ENCODE measurements around the gene SMDT1.
"Not testable (repeated sequence)": the region's sequence is repeated elsewhere in the genome, so short reads cannot be mapped to it uniquely, and the experiment has no call there.

Gene SMDT1

GRCh38 chr22:42108848-42109247 is 29.3 kb downstream of the SMDT1 start:
- no peaks in the 10 kb centered on the region for H3K27me3 ChIP-seq (ENCODE audit: control insufficient read depth in 5 of 5, insufficient read depth in 4 of 5, low read length in 5 of 5)
- H3K27ac ChIP-seq (ENCODE audit: low read depth, low read length): no peak overlapping the region
- H3K4me1 ChIP-seq (ENCODE audit: control insufficient read depth in 5 of 5, insufficient read depth in 5 of 5, low read length in 5 of 5): no peaks in the 10 kb centered on the region
- H3K4me3 ChIP-seq (ENCODE audit: low read depth in 1 of 5, low read length in 5 of 5): no peak overlapping the region
- no peaks in the 10 kb centered on the region for H3K36me3 ChIP-seq (ENCODE audit: control insufficient read depth in 5 of 5, insufficient read depth in 5 of 5, low read length in 5 of 5)
- H3K9me3 ChIP-seq (ENCODE audit: control insufficient read depth in 5 of 5, low read length in 5 of 5): peaks cover 0 to 11% (median 9%) of the 10 kb centered on the region in 5 donors
- H3K9ac ChIP-seq (ENCODE audit: low read length in 5 of 5): no peak overlapping the region

- Histone ChIP-seq H3K4me1 (ENCODE audit: control insufficient read depth in 5 of 5, insufficient read depth in 5 of 5, low read length in 5 of 5) (peaks cover 1 to 5% (median 3%) of the 10 kb centered on the region in 5 donors), H3K9ac (ENCODE audit: low read length in 5 of 5) (no peak overlapping the region), H3K36me3 (ENCODE audit: control insufficient read depth in 5 of 5, insufficient read depth in 5 of 5, low read length in 5 of 5) (no peaks in the 10 kb centered on the region), H3K27ac (ENCODE audit: low read depth, low read length) (no peak overlapping the region), H3K4me3 (ENCODE audit: low read depth in 1 of 5, low read length in 5 of 5) (no peak overlapping the region), H3K9me3 (ENCODE audit: control insufficient read depth in 5 of 5, low read length in 5 of 5) (peaks cover 0 to 10% (median 9%) of the 10 kb centered on the region in 5 donors), H3K27me3 (ENCODE audit: control insufficient read depth in 5 of 5, insufficient read depth in 4 of 5, low read length in 5 of 5) (no peaks in the 10 kb centered on the region)
Observed at GRCh38 chr22:42111798-42112197, 32.3 kb downstream of the SMDT1 start.

GRCh38 chr22:42112793-42113192 is 33.3 kb downstream of the SMDT1 start:
- H3K9ac ChIP-seq (ENCODE audit: low read length in 5 of 5); H3K36me3 ChIP-seq (ENCODE audit: control insufficient read depth in 5 of 5, insufficient read depth in 5 of 5, low read length in 5 of 5); H3K27me3 ChIP-seq (ENCODE audit: control insufficient read depth in 5 of 5, insufficient read depth in 4 of 5, low read length in 5 of 5); H3K27ac ChIP-seq (ENCODE audit: low read depth, low read length); H3K4me3 ChIP-seq (ENCODE audit: low read depth in 1 of 5, low read length in 5 of 5): not testable (repeated sequence)
- Histone ChIP-seq H3K4me1 (ENCODE audit: control insufficient read depth in 5 of 5, insufficient read depth in 5 of 5, low read length in 5 of 5) (peaks cover 2 to 12% (median 4%) of the 10 kb centered on the region in 5 donors), H3K9me3 (ENCODE audit: control insufficient read depth in 5 of 5, low read length in 5 of 5) (peaks cover 0 to 10% (median 9%) of the 10 kb centered on the region in 5 donors)

- no peaks in the 10 kb centered on the region for H3K27me3 ChIP-seq (ENCODE audit: control insufficient read depth in 5 of 5, insufficient read depth in 4 of 5, low read length in 5 of 5)
- H3K9ac ChIP-seq (ENCODE audit: low read length in 5 of 5): no peak overlapping the region
- H3K4me3 ChIP-seq (ENCODE audit: low read depth in 1 of 5, low read length in 5 of 5): no peak overlapping the region
- no peak overlapping the region for H3K27ac ChIP-seq (ENCODE audit: low read depth, low read length)
- H3K36me3 ChIP-seq (ENCODE audit: control insufficient read depth in 5 of 5, insufficient read depth in 5 of 5, low read length in 5 of 5): no peaks in the 10 kb centered on the region
- H3K4me1 ChIP-seq (ENCODE audit: control insufficient read depth in 5 of 5, insufficient read depth in 5 of 5, low read length in 5 of 5): peaks cover 2 to 12% (median 4%) of the 10 kb centered on the region in 5 donors
- peaks cover 0 to 10% (median 9%) of the 10 kb centered on the region in 5 donors for H3K9me3 ChIP-seq (ENCODE audit: control insufficient read depth in 5 of 5, low read length in 5 of 5)
Observed at GRCh38 chr22:42114721-42115120, 35.2 kb downstream of the SMDT1 start.

GRCh38 chr22:42115420-42115830 is 35.9 kb downstream of the SMDT1 start:
- Histone ChIP-seq H3K4me1 (ENCODE audit: control insufficient read depth in 5 of 5, insufficient read depth in 5 of 5, low read length in 5 of 5) (peaks cover 2 to 12% (median 4%) of the 10 kb centered on the region in 5 donors), H3K9me3 (ENCODE audit: control insufficient read depth in 5 of 5, low read length in 5 of 5) (peaks cover 0 to 10% (median 9%) of the 10 kb centered on the region in 5 donors)
- H3K36me3 ChIP-seq (ENCODE audit: control insufficient read depth in 5 of 5, insufficient read depth in 5 of 5, low read length in 5 of 5); H3K27me3 ChIP-seq (ENCODE audit: control insufficient read depth in 5 of 5, insufficient read depth in 4 of 5, low read length in 5 of 5); H3K27ac ChIP-seq (ENCODE audit: low read depth, low read length); H3K9ac ChIP-seq (ENCODE audit: low read length in 5 of 5); H3K4me3 ChIP-seq (ENCODE audit: low read depth in 1 of 5, low read length in 5 of 5): not testable (repeated sequence)

- no peak overlapping the region for H3K27ac ChIP-seq (ENCODE audit: low read depth, low read length)
- no peak overlapping the region for H3K9ac ChIP-seq (ENCODE audit: low read length in 5 of 5)
- peaks cover 2 to 12% (median 4%) of the 10 kb centered on the region in 5 donors for H3K4me1 ChIP-seq (ENCODE audit: control insufficient read depth in 5 of 5, insufficient read depth in 5 of 5, low read length in 5 of 5)
- no peaks in the 10 kb centered on the region for H3K36me3 ChIP-seq (ENCODE audit: control insufficient read depth in 5 of 5, insufficient read depth in 5 of 5, low read length in 5 of 5)
- H3K4me3 ChIP-seq (ENCODE audit: low read depth in 1 of 5, low read length in 5 of 5): no peak overlapping the region
- H3K9me3 ChIP-seq (ENCODE audit: control insufficient read depth in 5 of 5, low read length in 5 of 5): peaks cover 0 to 10% (median 9%) of the 10 kb centered on the region in 5 donors
- no peaks in the 10 kb centered on the region for H3K27me3 ChIP-seq (ENCODE audit: control insufficient read depth in 5 of 5, insufficient read depth in 4 of 5, low read length in 5 of 5)
Observed at GRCh38 chr22:42116848-42117424, 37.4 kb downstream of the SMDT1 start.

GRCh38 chr22:42120231-42121021 is 40.9 kb downstream of the SMDT1 start:
- H3K9ac ChIP-seq (ENCODE audit: low read length in 5 of 5); H3K36me3 ChIP-seq (ENCODE audit: control insufficient read depth in 5 of 5, insufficient read depth in 5 of 5, low read length in 5 of 5); H3K4me3 ChIP-seq (ENCODE audit: low read depth in 1 of 5, low read length in 5 of 5); H3K9me3 ChIP-seq (ENCODE audit: control insufficient read depth in 5 of 5, low read length in 5 of 5); H3K27ac ChIP-seq (ENCODE audit: low read depth, low read length); H3K27me3 ChIP-seq (ENCODE audit: control insufficient read depth in 5 of 5, insufficient read depth in 4 of 5, low read length in 5 of 5): not testable (repeated sequence)
- H3K4me1 ChIP-seq (ENCODE audit: control insufficient read depth in 5 of 5, insufficient read depth in 5 of 5, low read length in 5 of 5): peaks cover 2 to 12% (median 4%) of the 10 kb centered on the region in 5 donors

- not testable (repeated sequence) for H3K4me1 ChIP-seq (ENCODE audit: control insufficient read depth in 5 of 5, insufficient read depth in 5 of 5, low read length in 5 of 5); H3K27ac ChIP-seq (ENCODE audit: low read depth, low read length); H3K27me3 ChIP-seq (ENCODE audit: control insufficient read depth in 5 of 5, insufficient read depth in 4 of 5, low read length in 5 of 5); H3K36me3 ChIP-seq (ENCODE audit: control insufficient read depth in 5 of 5, insufficient read depth in 5 of 5, low read length in 5 of 5); H3K9me3 ChIP-seq (ENCODE audit: control insufficient read depth in 5 of 5, low read length in 5 of 5); H3K9ac ChIP-seq (ENCODE audit: low read length in 5 of 5); H3K4me3 ChIP-seq (ENCODE audit: low read depth in 1 of 5, low read length in 5 of 5)
Observed at GRCh38 chr22:42123529-42123928, 44.0 kb downstream of the SMDT1 start.

- no peak overlapping the region for H3K27ac ChIP-seq (ENCODE audit: low read depth, low read length)
- H3K36me3 ChIP-seq (ENCODE audit: control insufficient read depth in 5 of 5, insufficient read depth in 5 of 5, low read length in 5 of 5): peaks cover 0 to 2% (median 0%) of the 10 kb centered on the region in 5 donors
- no peak overlapping the region for H3K9ac ChIP-seq (ENCODE audit: low read length in 5 of 5)
- peaks cover 0 to 2% (median 0%) of the 10 kb centered on the region in 5 donors for H3K27me3 ChIP-seq (ENCODE audit: control insufficient read depth in 5 of 5, insufficient read depth in 4 of 5, low read length in 5 of 5)
- peaks cover 0 to 21% (median 0%) of the 10 kb centered on the region in 5 donors for H3K4me1 ChIP-seq (ENCODE audit: control insufficient read depth in 5 of 5, insufficient read depth in 5 of 5, low read length in 5 of 5)
- no peak overlapping the region for H3K4me3 ChIP-seq (ENCODE audit: low read depth in 1 of 5, low read length in 5 of 5)
- no peaks in the 10 kb centered on the region for H3K9me3 ChIP-seq (ENCODE audit: control insufficient read depth in 5 of 5, low read length in 5 of 5)
Observed at GRCh38 chr22:42127606-42128005, 48.1 kb downstream of the SMDT1 start.

- peaks cover 0 to 21% (median 0%) of the 10 kb centered on the region in 5 donors for H3K4me1 ChIP-seq (ENCODE audit: control insufficient read depth in 5 of 5, insufficient read depth in 5 of 5, low read length in 5 of 5)
- not testable (repeated sequence) for H3K4me3 ChIP-seq (ENCODE audit: low read depth in 1 of 5, low read length in 5 of 5); H3K9me3 ChIP-seq (ENCODE audit: control insufficient read depth in 5 of 5, low read length in 5 of 5); H3K27me3 ChIP-seq (ENCODE audit: control insufficient read depth in 5 of 5, insufficient read depth in 4 of 5, low read length in 5 of 5); H3K36me3 ChIP-seq (ENCODE audit: control insufficient read depth in 5 of 5, insufficient read depth in 5 of 5, low read length in 5 of 5); H3K27ac ChIP-seq (ENCODE audit: low read depth, low read length); H3K9ac ChIP-seq (ENCODE audit: low read length in 5 of 5)
Observed at GRCh38 chr22:42128007-42128406, 48.5 kb downstream of the SMDT1 start.

Data from subcutaneous abdominal adipose tissue (tissue), 5 donors.